Psoas muscle (tissue), 8 donors: Measurements from ENCODE around the gene ZNF621. TPM values are rescaled to one million over a fixed set of nuclear protein-coding genes. Genes with fewer than 3 reads are reported as not detected.

Experiments
- ATAC-seq, 4 donors: fragments of 200-7000 bp; cut with Tn5 transposase; one replicate each; pipeline ENCODE4 v1.9.1; 2020; ENCODE audit warnings: moderate library complexity in 3 of 4, mild to moderate bottlenecking in 2 of 4
- DNase-seq, 2 donors: peaks; one replicate each; pipeline ENCODE4 v3.0.0-alpha.2; 2020
- H3K27ac ChIP-seq: fragments of 200-600 bp; one replicate; pipeline ENCODE4 v1.8.0; 2022
- H3K27me3 ChIP-seq, 3 donors: fragments of 200-600 bp in 1 of 3; one replicate each; pipeline versions ENCODE4 v1.6.1 to v1.8.0; 2013 to 2022; ENCODE audit warnings: low read length in 2 of 3, mild to moderate bottlenecking in 2 of 3, moderate library complexity in 1 of 3; ENCODE audit not compliant: insufficient read depth in 3 of 3
- H3K36me3 ChIP-seq, 2 donors: fragments of 200-600 bp in 1 of 2; one replicate each; pipeline versions ENCODE4 v1.6.1 to v1.8.0; 2013 to 2022; ENCODE audit warnings: low read depth in 1 of 2, mild to moderate bottlenecking in 1 of 2, moderate library complexity in 1 of 2; ENCODE audit not compliant: insufficient read depth in 1 of 2
- H3K4me1 ChIP-seq: fragments of 200-600 bp; one replicate; pipeline ENCODE4 v1.8.0; 2022
- H3K4me3 ChIP-seq: fragments of 200-600 bp; one replicate; pipeline ENCODE4 v1.8.0; 2022; ENCODE audit warnings: mild to moderate bottlenecking
- H3K9me3 ChIP-seq: fragments of 200-600 bp; one replicate; pipeline ENCODE4 v1.8.0; 2022
- WGBS, 3 donors: extraction: QIAGEN DNeasy Blood & Tissue Kit; methylation state at CpG; one replicate each; pipeline versions ENCODE4 v1.1.6 to v1.1.7; 2013; 5-methylcytosine and 5-hydroxymethylcytosine counted together
- intact Hi-C, 2 donors: fragments of 100-400 bp; cut with DNase I; formaldehyde crosslinking; loops; one replicate each; pipeline versions ENCODE4 v1.11.0 to v1.14.2; 2022
- polyA plus RNA-seq, 3 donors: library from polyadenylated mRNA; stranded (reverse); fragments of 200-250 nt; gene quantifications; one replicate each; pipeline ENCODE4 v1.2.3, GENCODE V29; 2013
- total RNA-seq, 4 donors: library from RNA; stranded (reverse); fragmentation: NEBNext Ultra II Directional in 2 of 4; extraction: Animal tissue kit (Norgen Biotek cat#: 25700) in 2 of 4; gene quantifications; one replicate each; pipeline versions ENCODE4 v1.2.1 to v1.2.4, GENCODE V29; 2021 to 2023
- TF ChIP-seq, protein P1 (sequence below): fragments of 200-600 bp; IDR thresholded peaks from one replicate; pipeline ENCODE4 v1.8.0; 2022; ENCODE audit warnings: antibody characterized with exemption
- donor health status: healthy with polysubstance abuse.
- donor health status: DM: no; HTN: no; CAD: no; lungs with moderate emphysema.
- donor health status: Bipolar disorder and iron deficiency.
- donor health status: healthy.
- donor health status: DM: yes; HTN: yes; CAD: no.
- donor health status: DM: no; HTN: no; CAD: no.
- donor health status: DM: no; HTN: no; CAD: no.
- donor health status: DM: yes; HTN: yes; CAD: no.

ZNF621 gene
- total and polyA plus RNA-seq, 7 donors, result 5.4 to 9.9 (median 9.1) TPM

- intact Hi-C loops, result no loop called here
- TF ChIP-seq, protein P1, sequence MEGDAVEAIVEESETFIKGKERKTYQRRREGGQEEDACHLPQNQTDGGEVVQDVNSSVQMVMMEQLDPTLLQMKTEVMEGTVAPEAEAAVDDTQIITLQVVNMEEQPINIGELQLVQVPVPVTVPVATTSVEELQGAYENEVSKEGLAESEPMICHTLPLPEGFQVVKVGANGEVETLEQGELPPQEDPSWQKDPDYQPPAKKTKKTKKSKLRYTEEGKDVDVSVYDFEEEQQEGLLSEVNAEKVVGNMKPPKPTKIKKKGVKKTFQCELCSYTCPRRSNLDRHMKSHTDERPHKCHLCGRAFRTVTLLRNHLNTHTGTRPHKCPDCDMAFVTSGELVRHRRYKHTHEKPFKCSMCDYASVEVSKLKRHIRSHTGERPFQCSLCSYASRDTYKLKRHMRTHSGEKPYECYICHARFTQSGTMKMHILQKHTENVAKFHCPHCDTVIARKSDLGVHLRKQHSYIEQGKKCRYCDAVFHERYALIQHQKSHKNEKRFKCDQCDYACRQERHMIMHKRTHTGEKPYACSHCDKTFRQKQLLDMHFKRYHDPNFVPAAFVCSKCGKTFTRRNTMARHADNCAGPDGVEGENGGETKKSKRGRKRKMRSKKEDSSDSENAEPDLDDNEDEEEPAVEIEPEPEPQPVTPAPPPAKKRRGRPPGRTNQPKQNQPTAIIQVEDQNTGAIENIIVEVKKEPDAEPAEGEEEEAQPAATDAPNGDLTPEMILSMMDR, result no peak
Measured at GRCh38 chr3:40490916-40491315, 33.8 kb upstream of the ZNF621 start.

DNA sequence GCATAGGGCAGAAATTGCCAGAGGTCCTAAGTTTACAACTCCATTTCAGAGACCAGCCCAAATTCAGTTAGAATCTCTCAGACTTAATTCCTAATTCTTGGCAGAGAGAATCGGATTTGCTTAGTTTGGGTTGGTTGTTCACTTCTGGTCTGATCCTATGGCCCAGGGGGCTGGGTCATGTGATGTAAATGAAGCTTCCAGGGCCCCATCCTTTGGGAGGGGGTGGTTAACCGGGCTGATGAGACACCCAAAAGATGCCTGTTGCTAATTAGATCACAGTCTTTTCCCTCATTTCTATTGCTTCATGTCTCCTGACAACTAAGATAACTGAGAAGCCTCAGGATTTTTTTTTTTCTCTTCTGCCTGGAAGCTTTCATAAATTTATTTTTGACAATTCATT is 30.1 kb upstream of the ZNF621 start:
- no peaks in the 10 kb centered on the region for H3K9me3 ChIP-seq
- no peaks in the 10 kb centered on the region for H3K36me3 ChIP-seq
- no peak for ATAC-seq
- TF ChIP-seq, protein P1, result no peak
- no peak for DNase-seq
- intact Hi-C loops, result no loop called here
- no peak overlapping the region for H3K4me3 ChIP-seq
- no peaks in the 10 kb centered on the region for H3K27me3 ChIP-seq
- no peaks in the 10 kb centered on the region for H3K4me1 ChIP-seq
- no peak overlapping the region for H3K27ac ChIP-seq
- 29 to 45% (median 31%) methylated on average over 2 of the region's 2 CpGs for WGBS, 3 donors

More at GRCh38 chr3:40490916-40491315, 33.8 kb upstream of the ZNF621 start:
- DNase-seq, result no peak
- peaks cover 15 to 27% of the 10 kb centered on the region in 2 donors for H3K36me3 ChIP-seq
- H3K4me1 ChIP-seq, result no peaks in the 10 kb centered on the region
- no peak overlapping the region for H3K27ac ChIP-seq
- ATAC-seq, result no peak
- peaks cover 24% of the 10 kb centered on the region for H3K9me3 ChIP-seq
- whole genome bisulfite sequencing, 3 donors, result 93 to 94% (median 94%) methylated on average over 5 of the region's 5 CpGs
- H3K4me3 ChIP-seq, result no peak overlapping the region
- H3K27me3 ChIP-seq, result no peaks in the 10 kb centered on the region

GRCh38 chr3:40497288-40497687 is 27.5 kb upstream of the ZNF621 start:
- Histone ChIP-seq H3K9me3 (no peaks in the 10 kb centered on the region), H3K27ac (no peak overlapping the region), H3K36me3 (no peaks in the 10 kb centered on the region), H3K4me3 (no peak overlapping the region), H3K27me3 (no peaks in the 10 kb centered on the region), H3K4me1 (no peaks in the 10 kb centered on the region)
- DNase-seq, result no peak
- TF ChIP-seq, protein P1, result no peak
- intact Hi-C loops, result no loop called here
- no peak for ATAC-seq
- WGBS, 3 donors, result 83 to 88% (median 84%) methylated on average over 2 of the region's 2 CpGs

GRCh38 chr3:40499952-40500351 is 24.8 kb upstream of the ZNF621 start:
- ATAC-seq (no peak), DNase-seq (no peak)
- H3K4me3 ChIP-seq, result no peak overlapping the region
- H3K27me3 ChIP-seq, result no peaks in the 10 kb centered on the region
- WGBS, 3 donors, result 90 to 97% (median 95%) methylated on average over 1 of the region's 1 CpG
- H3K4me1 ChIP-seq, result peaks cover 4% of the 10 kb centered on the region
- H3K9me3 ChIP-seq, result no peaks in the 10 kb centered on the region
- intact Hi-C loops, result no loop called here
- TF ChIP-seq, protein P1, result no peak
- H3K36me3 ChIP-seq, result no peaks in the 10 kb centered on the region
- H3K27ac ChIP-seq, result no peak overlapping the region

DNA sequence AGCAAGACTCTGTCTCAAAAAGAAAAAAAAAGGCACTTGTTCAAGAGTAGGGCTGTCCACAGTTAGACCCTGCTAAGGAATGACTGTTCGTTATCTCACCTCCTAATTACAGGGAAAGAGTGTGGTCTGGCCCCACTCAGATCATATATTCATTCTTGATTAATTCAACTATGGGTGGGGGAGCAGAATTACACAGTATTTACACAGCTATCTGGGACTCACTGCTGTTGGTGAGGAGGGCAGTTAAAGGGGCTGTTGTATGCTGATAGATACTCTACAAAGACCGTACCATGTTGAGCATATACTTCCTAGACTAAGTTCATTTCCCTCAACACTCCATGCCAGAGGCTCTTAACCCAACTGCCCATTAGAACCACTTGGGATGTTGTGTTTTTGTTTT is 22.7 kb upstream of the ZNF621 start:
- TF ChIP-seq, protein P1, result no peak
- no peak for DNase-seq
- Histone ChIP-seq H3K9me3 (no peaks in the 10 kb centered on the region), H3K27ac (no peak overlapping the region), H3K4me3 (no peak overlapping the region), H3K27me3 (no peaks in the 10 kb centered on the region), H3K36me3 (no peaks in the 10 kb centered on the region), H3K4me1 (peaks cover 16% of the 10 kb centered on the region)
- WGBS, 3 donors, result 91 to 93% (median 93%) methylated on average over 2 of the region's 2 CpGs
- ATAC-seq, result no peak
- intact Hi-C loops, result no loop called here
